WTC11 (cell line): ENCODE data around the gene GPX2. TPM values are rescaled to one million over a fixed set of nuclear protein-coding genes. Genes with fewer than 3 reads are reported as not detected.
A peak's percentile ranks its signal among the peaks of the same experiment; 100 is the strongest.

ENCODE experiments used
- AR ChIP-seq: fragments of 250-450 bp; sonication (Bioruptor Pico); IDR thresholded peaks from 2 replicates; pipeline ENCODE4 v1.9.0; 2021; ENCODE audit warnings: mild to moderate bottlenecking
- CDX4 ChIP-seq: fragments of 250-450 bp; sonication (Bioruptor Pico); IDR thresholded peaks from 2 replicates; pipeline ENCODE4 v1.9.0; 2021; ENCODE audit warnings: moderate library complexity, mild to moderate bottlenecking, inconsistent platforms, borderline replicate concordance
- CREM ChIP-seq: sonication (generic); formaldehyde crosslinking; IDR thresholded peaks from 2 replicates; pipeline ENCODE4 v1.8.1; 2022; ENCODE audit warnings: mild to moderate bottlenecking, missing genetic modification reagents, moderate library complexity
- ELF4 ChIP-seq: sonication (generic); formaldehyde crosslinking; IDR thresholded peaks from 2 replicates; pipeline ENCODE4 v1.8.1; 2022; ENCODE audit warnings: low read depth, mild to moderate bottlenecking, moderate library complexity, missing genetic modification reagents
- EMX1 ChIP-seq: fragments of 250-450 bp; sonication (Bioruptor Pico); IDR thresholded peaks from 2 replicates; pipeline ENCODE4 v1.8.0; 2021; ENCODE audit warnings: mild to moderate bottlenecking
- ETV6 ChIP-seq: sonication (generic); formaldehyde crosslinking; IDR thresholded peaks from 2 replicates; pipeline ENCODE4 v1.8.1; 2022; ENCODE audit warnings: mild to moderate bottlenecking, missing genetic modification reagents
- GRHL2 ChIP-seq: fragments of 250-450 bp; sonication (Bioruptor Pico); IDR thresholded peaks from 2 replicates; pipeline ENCODE4 v1.8.0; 2022; ENCODE audit warnings: mild to moderate bottlenecking, moderate library complexity; ENCODE audit not compliant: insufficient replicate concordance, severe bottlenecking
- NFYB ChIP-seq: sonication (generic); formaldehyde crosslinking; conservative IDR thresholded peaks from 2 replicates; pipeline ENCODE4 v1.8.0; 2022; ENCODE audit warnings: low read depth, missing genetic modification reagents
- OVOL2 ChIP-seq: fragments of 250-450 bp; sonication (Bioruptor Pico); IDR thresholded peaks from 2 replicates; pipeline ENCODE4 v1.9.0; 2021; ENCODE audit warnings: mild to moderate bottlenecking, borderline replicate concordance
- PRRX2 ChIP-seq: fragments of 250-450 bp; sonication (Bioruptor Pico); IDR thresholded peaks from 2 replicates; pipeline ENCODE4 v1.8.0; 2021; ENCODE audit warnings: mild to moderate bottlenecking
- RELA ChIP-seq: sonication (generic); formaldehyde crosslinking; IDR thresholded peaks from 2 replicates; pipeline ENCODE4 v1.8.1; 2022; ENCODE audit warnings: missing genetic modification reagents, mild to moderate bottlenecking, borderline replicate concordance
- SMAD4 ChIP-seq: sonication (generic); formaldehyde crosslinking; IDR thresholded peaks from 2 replicates; pipeline ENCODE4 v1.8.0; 2022; ENCODE audit warnings: mild to moderate bottlenecking, missing genetic modification reagents
- SOX15 ChIP-seq: fragments of 250-450 bp; sonication (Bioruptor Pico); IDR thresholded peaks from 2 replicates; pipeline ENCODE4 v1.9.0; 2021; ENCODE audit warnings: mild to moderate bottlenecking
- TCF7 ChIP-seq: sonication (generic); formaldehyde crosslinking; IDR thresholded peaks from 2 replicates; pipeline ENCODE4 v1.8.0; 2022; ENCODE audit warnings: mild to moderate bottlenecking, low read depth, missing genetic modification reagents, moderate library complexity
- TEAD1 ChIP-seq: sonication (generic); formaldehyde crosslinking; IDR thresholded peaks from 2 replicates; pipeline ENCODE4 v1.8.0; 2022; ENCODE audit warnings: mild to moderate bottlenecking, missing genetic modification reagents
- TEAD4 ChIP-seq: sonication (generic); formaldehyde crosslinking; IDR thresholded peaks from 2 replicates; pipeline ENCODE4 v1.8.0; 2022; ENCODE audit warnings: mild to moderate bottlenecking, missing genetic modification reagents
- USF1 ChIP-seq: sonication (generic); formaldehyde crosslinking; IDR thresholded peaks from 2 replicates; pipeline ENCODE4 v1.8.0; 2022; ENCODE audit warnings: mild to moderate bottlenecking, missing genetic modification reagents
- ZBTB21 ChIP-seq: sonication (generic); formaldehyde crosslinking; IDR thresholded peaks from 2 replicates; pipeline ENCODE4 v1.8.1; 2023; ENCODE audit warnings: mild to moderate bottlenecking, missing genetic modification reagents, borderline replicate concordance
- ZNF219 ChIP-seq: sonication (generic); formaldehyde crosslinking; IDR thresholded peaks from 2 replicates; pipeline ENCODE4 v1.8.0; 2023; ENCODE audit warnings: missing genetic modification reagents, mild to moderate bottlenecking, borderline replicate concordance
- ZNF317 ChIP-seq: sonication (generic); formaldehyde crosslinking; IDR thresholded peaks from 2 replicates; pipeline ENCODE4 v1.8.1; 2023; ENCODE audit warnings: low read depth, mild to moderate bottlenecking, moderate library complexity, missing genetic modification reagents, borderline replicate concordance
- ZNF671 ChIP-seq: fragments of 250-450 bp; sonication (Bioruptor Pico); IDR thresholded peaks from 2 replicates; pipeline ENCODE4 v1.8.0; 2021; ENCODE audit warnings: mild to moderate bottlenecking
- total RNA-seq: library from RNA; stranded (reverse); gene quantifications from 3 replicates; pipeline ENCODE4 v1.2.3, GENCODE V29; 2021
- TF ChIP-seq, protein P1 (sequence below): sonication (generic); formaldehyde crosslinking; conservative IDR thresholded peaks from 2 replicates; pipeline ENCODE4 v1.8.1; 2022; ENCODE audit warnings: mild to moderate bottlenecking, missing genetic modification reagents
- TF ChIP-seq, protein P2 (sequence below): sonication (generic); formaldehyde crosslinking; IDR thresholded peaks from 2 replicates; pipeline ENCODE4 v1.8.1; 2022; ENCODE audit warnings: low read depth, missing genetic modification reagents, borderline replicate concordance
- TF ChIP-seq, protein P3 (sequence below): sonication (generic); formaldehyde crosslinking; IDR thresholded peaks from 2 replicates; pipeline ENCODE4 v1.8.1; 2023; ENCODE audit warnings: mild to moderate bottlenecking, missing genetic modification reagents, moderate library complexity
- TF ChIP-seq, protein P4 (sequence below): sonication (generic); formaldehyde crosslinking; IDR thresholded peaks from 2 replicates; pipeline ENCODE4 v1.8.0; 2023; ENCODE audit warnings: mild to moderate bottlenecking, missing genetic modification reagents
- TF ChIP-seq, protein P5 (sequence below): sonication (generic); formaldehyde crosslinking; IDR thresholded peaks from 2 replicates; pipeline ENCODE4 v1.8.0; 2023; ENCODE audit warnings: missing genetic modification reagents

Gene GPX2
- total RNA-seq, 1 experiment from 2014 or later, result 1.5 TPM

- TF ChIP-seq CREM (CRISPR knock-in tag), result 0 out of 2 replicates have a peak, but pooled peaks have one; percentile 41
- TF ChIP-seq USF1, result no peak
- TF ChIP-seq, protein P1, sequence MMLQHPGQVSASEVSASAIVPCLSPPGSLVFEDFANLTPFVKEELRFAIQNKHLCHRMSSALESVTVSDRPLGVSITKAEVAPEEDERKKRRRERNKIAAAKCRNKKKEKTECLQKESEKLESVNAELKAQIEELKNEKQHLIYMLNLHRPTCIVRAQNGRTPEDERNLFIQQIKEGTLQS (CRISPR knock-in tag), result no peak
- TF ChIP-seq SMAD4 (CRISPR knock-in tag), result no peak
- TF ChIP-seq ZNF219 (CRISPR knock-in tag), result no peak
- no peak for TF ChIP-seq CDX4
- 0 out of 2 replicates have a peak, but pooled peaks have one; percentile 25 for TF ChIP-seq TEAD1
- TF ChIP-seq ELF4 (CRISPR knock-in tag), result no peak
- no peak for TF ChIP-seq GRHL2 (CRISPR knock-in tag)
- no peak for TF ChIP-seq AR (CRISPR knock-in tag)
- TF ChIP-seq ZNF317 (CRISPR knock-in tag), result no peak
- TF ChIP-seq EMX1, result no peak
- TF ChIP-seq, protein P2, sequence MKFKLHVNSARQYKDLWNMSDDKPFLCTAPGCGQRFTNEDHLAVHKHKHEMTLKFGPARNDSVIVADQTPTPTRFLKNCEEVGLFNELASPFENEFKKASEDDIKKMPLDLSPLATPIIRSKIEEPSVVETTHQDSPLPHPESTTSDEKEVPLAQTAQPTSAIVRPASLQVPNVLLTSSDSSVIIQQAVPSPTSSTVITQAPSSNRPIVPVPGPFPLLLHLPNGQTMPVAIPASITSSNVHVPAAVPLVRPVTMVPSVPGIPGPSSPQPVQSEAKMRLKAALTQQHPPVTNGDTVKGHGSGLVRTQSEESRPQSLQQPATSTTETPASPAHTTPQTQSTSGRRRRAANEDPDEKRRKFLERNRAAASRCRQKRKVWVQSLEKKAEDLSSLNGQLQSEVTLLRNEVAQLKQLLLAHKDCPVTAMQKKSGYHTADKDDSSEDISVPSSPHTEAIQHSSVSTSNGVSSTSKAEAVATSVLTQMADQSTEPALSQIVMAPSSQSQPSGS (CRISPR knock-in tag), result no peak
- TF ChIP-seq ETV6, result peak; percentile 92
- TF ChIP-seq OVOL2 (CRISPR knock-in tag), result no peak
- TF ChIP-seq, protein P3, sequence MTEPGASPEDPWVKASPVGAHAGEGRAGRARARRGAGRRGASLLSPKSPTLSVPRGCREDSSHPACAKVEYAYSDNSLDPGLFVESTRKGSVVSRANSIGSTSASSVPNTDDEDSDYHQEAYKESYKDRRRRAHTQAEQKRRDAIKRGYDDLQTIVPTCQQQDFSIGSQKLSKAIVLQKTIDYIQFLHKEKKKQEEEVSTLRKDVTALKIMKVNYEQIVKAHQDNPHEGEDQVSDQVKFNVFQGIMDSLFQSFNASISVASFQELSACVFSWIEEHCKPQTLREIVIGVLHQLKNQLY (CRISPR knock-in tag), result no peak
- no peak for TF ChIP-seq ZNF671 (CRISPR knock-in tag)
- no peak for TF ChIP-seq NFYB (CRISPR knock-in tag)
- no peak for TF ChIP-seq ZBTB21 (CRISPR knock-in tag)
- TF ChIP-seq PRRX2 (CRISPR knock-in tag), result no peak
- TF ChIP-seq, protein P4, sequence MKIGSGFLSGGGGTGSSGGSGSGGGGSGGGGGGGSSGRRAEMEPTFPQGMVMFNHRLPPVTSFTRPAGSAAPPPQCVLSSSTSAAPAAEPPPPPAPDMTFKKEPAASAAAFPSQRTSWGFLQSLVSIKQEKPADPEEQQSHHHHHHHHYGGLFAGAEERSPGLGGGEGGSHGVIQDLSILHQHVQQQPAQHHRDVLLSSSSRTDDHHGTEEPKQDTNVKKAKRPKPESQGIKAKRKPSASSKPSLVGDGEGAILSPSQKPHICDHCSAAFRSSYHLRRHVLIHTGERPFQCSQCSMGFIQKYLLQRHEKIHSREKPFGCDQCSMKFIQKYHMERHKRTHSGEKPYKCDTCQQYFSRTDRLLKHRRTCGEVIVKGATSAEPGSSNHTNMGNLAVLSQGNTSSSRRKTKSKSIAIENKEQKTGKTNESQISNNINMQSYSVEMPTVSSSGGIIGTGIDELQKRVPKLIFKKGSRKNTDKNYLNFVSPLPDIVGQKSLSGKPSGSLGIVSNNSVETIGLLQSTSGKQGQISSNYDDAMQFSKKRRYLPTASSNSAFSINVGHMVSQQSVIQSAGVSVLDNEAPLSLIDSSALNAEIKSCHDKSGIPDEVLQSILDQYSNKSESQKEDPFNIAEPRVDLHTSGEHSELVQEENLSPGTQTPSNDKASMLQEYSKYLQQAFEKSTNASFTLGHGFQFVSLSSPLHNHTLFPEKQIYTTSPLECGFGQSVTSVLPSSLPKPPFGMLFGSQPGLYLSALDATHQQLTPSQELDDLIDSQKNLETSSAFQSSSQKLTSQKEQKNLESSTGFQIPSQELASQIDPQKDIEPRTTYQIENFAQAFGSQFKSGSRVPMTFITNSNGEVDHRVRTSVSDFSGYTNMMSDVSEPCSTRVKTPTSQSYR (CRISPR knock-in tag), result peak; percentile 52; the same call in 1 of the 2 replicates
- TF ChIP-seq, protein P5, sequence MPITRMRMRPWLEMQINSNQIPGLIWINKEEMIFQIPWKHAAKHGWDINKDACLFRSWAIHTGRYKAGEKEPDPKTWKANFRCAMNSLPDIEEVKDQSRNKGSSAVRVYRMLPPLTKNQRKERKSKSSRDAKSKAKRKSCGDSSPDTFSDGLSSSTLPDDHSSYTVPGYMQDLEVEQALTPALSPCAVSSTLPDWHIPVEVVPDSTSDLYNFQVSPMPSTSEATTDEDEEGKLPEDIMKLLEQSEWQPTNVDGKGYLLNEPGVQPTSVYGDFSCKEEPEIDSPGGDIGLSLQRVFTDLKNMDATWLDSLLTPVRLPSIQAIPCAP (CRISPR knock-in tag), result peak; percentile 45; the same call in 1 of the 2 replicates
- no peak for TF ChIP-seq TCF7 (CRISPR knock-in tag)
- no peak for TF ChIP-seq SOX15 (CRISPR knock-in tag)
- TF ChIP-seq TEAD4 (CRISPR knock-in tag), result no peak
- TF ChIP-seq RELA, result no peak
Measured at GRCh38 chr14:64914237-64915028, 28.1 kb downstream of the GPX2 start, which contains the start of gene CHURC1 (continued).
